K562 (cell line): ENCODE data around the gene SAP25. TPM values are rescaled to one million over a fixed set of nuclear protein-coding genes. Genes with fewer than 3 reads are reported as not detected.

Source experiments
- ATF7 ChIP-seq: fragments of 450-650 bp; IDR thresholded peaks from 2 replicates; pipeline ENCODE4 v1.7.1; 2014; ENCODE audit warnings: mild to moderate bottlenecking, moderate library complexity
- BRF1 ChIP-seq: IDR thresholded peaks from 3 replicates; pipeline ENCODE4 v1.6.1; 2011; ENCODE audit warnings: borderline replicate concordance, mild to moderate bottlenecking; ENCODE audit not compliant: insufficient read length; ENCODE audit errors: extremely low read depth
- FOS ChIP-seq: IDR thresholded peaks from 3 replicates; pipeline ENCODE4 v1.6.1; 2011; ENCODE audit not compliant: insufficient read length; ENCODE audit errors: extremely low read depth
- GATAD2A ChIP-seq: fragments of 450-650 bp; IDR thresholded peaks from 2 replicates; pipeline ENCODE4 v1.6.1; 2017
- JUND ChIP-seq, 2 experiments: IDR thresholded peaks; 2 replicates in 1 of 2; 3 replicates in 1 of 2; pipeline ENCODE4 v1.6.1; 2011; ENCODE audit warnings: borderline replicate concordance in 2 of 2, low read depth in 2 of 2, low read length in 2 of 2, improper control_type of control experiment in 1 of 2, missing biosample characterization in 1 of 2, missing genetic modification characterization in 1 of 2, missing genetic modification reagents in 1 of 2
- L3MBTL2 ChIP-seq: fragments of 450-650 bp; IDR thresholded peaks from 2 replicates; pipeline ENCODE4 v1.6.1; 2016; ENCODE audit warnings: mild to moderate bottlenecking, moderate library complexity
- MTA1 ChIP-seq: fragments of 450-650 bp; IDR thresholded peaks from 2 replicates; pipeline ENCODE4 v1.6.1; 2017; ENCODE audit warnings: borderline replicate concordance
- NFIX ChIP-seq: fragments of 250-450 bp; sonication (Bioruptor Pico); IDR thresholded peaks from 2 replicates; pipeline ENCODE4 v1.4.0; 2020; ENCODE audit warnings: low read depth, mild to moderate bottlenecking, moderate library complexity
- POLR2A ChIP-seq: fragments of 450-650 bp; conservative IDR thresholded peaks from 2 replicates; pipeline ENCODE4 v1.6.1; 2016
- PTBP1 ChIP-seq: fragments of 200-400 bp; formaldehyde crosslinking; IDR thresholded peaks from 2 replicates; pipeline ENCODE4 v1.6.1; 2017; ENCODE audit warnings: low read depth, low read length
- SMAD1 ChIP-seq: fragments of 150-350 bp; IDR thresholded peaks from 2 replicates; pipeline ENCODE4 v1.6.1; 2014; ENCODE audit warnings: low read length, low read depth; ENCODE audit not compliant: partially characterized antibody
- TRIM24 ChIP-seq, 2 experiments: fragments of 450-650 bp; IDR thresholded peaks; 2 replicates each; pipeline ENCODE4 v1.6.1; 2016
- ZBTB7A ChIP-seq: IDR thresholded peaks from 2 replicates; pipeline ENCODE4 v1.6.1; 2011; ENCODE audit warnings: low read depth, mild to moderate bottlenecking, low read length, moderate library complexity, borderline replicate concordance; ENCODE audit not compliant: control insufficient read depth
- ZNF174 ChIP-seq: fragments of 250-450 bp; sonication (Bioruptor Pico); IDR thresholded peaks from 2 replicates; pipeline ENCODE4 v1.4.0; 2020; ENCODE audit warnings: mild to moderate bottlenecking
- ZNF184 ChIP-seq: sonication (generic); formaldehyde crosslinking; IDR thresholded peaks from 2 replicates; pipeline ENCODE4 v1.5.0; 2020; ENCODE audit warnings: missing genetic modification reagents
- ZNF239 ChIP-seq: fragments of 250-450 bp; sonication (Bioruptor Pico); IDR thresholded peaks from 2 replicates; pipeline ENCODE4 v1.4.0; 2020; ENCODE audit warnings: mild to moderate bottlenecking
- ZNF408 ChIP-seq: fragments of 250-450 bp; sonication (Bioruptor Pico); IDR thresholded peaks from 2 replicates; pipeline ENCODE4 v1.4.0; 2020; ENCODE audit warnings: low read depth, mild to moderate bottlenecking, moderate library complexity
- polyA plus RNA-seq, 8 experiments: library from polyadenylated mRNA; depleted of rRNA in 4 of 8; stranded (reverse) in 5 of 8; unstranded in 3 of 8; fragments of >200 nt; fragmentation: Nextera tagmentation in 2 of 8; fragmentation: Illumina TruSeq in 1 of 8; extraction: Ambion mirVana in 2 of 8; extraction: Trizol in 1 of 8; gene quantifications; 2 replicates each; pipeline versions ENCODE4 v1.2.1 to v1.2.3, GENCODE V29; 2011 to 2014; ENCODE audit warnings: inconsistent platforms in 1 of 8, missing spikeins in 1 of 8
- total RNA-seq, 7 experiments: library from RNA; depleted of rRNA in 6 of 7; stranded (reverse); fragments of >200 nt in 6 of 7; fragmentation: Illumina TruSeq in 2 of 7; extraction: Trizol in 2 of 7; gene quantifications; 2 replicates each; pipeline versions ENCODE4 v1.2.1 to v1.2.3, GENCODE V29; 2011 to 2021; ENCODE audit warnings: low replicate concordance in 1 of 7
- TF ChIP-seq, protein P1 (sequence below): fragments of 250-450 bp; sonication (Bioruptor Pico); IDR thresholded peaks from 2 replicates; pipeline ENCODE4 v1.8.0; 2022; ENCODE audit warnings: inconsistent platforms
- TF ChIP-seq, protein P2 (sequence below): fragments of 450-650 bp; IDR thresholded peaks from 2 replicates; pipeline ENCODE4 v1.7.0; 2016; ENCODE audit warnings: borderline replicate concordance
- TF ChIP-seq, protein P3 (sequence below), 2 experiments: fragments of 450-650 bp in 1 of 2; sonication (generic) in 1 of 2; formaldehyde crosslinking in 1 of 2; IDR thresholded peaks in 1 of 2; conservative IDR thresholded peaks in 1 of 2; 2 replicates each; pipeline versions ENCODE4 v1.6.1 to v1.8.1; 2016 to 2023; ENCODE audit warnings: mild to moderate bottlenecking in 2 of 2, moderate library complexity in 2 of 2, inconsistent platforms in 1 of 2, missing genetic modification reagents in 1 of 2
- TF ChIP-seq, protein P4 (sequence below), 2 experiments: IDR thresholded peaks; 2 replicates each; pipeline ENCODE4 v1.6.1; 2011; ENCODE audit warnings: borderline replicate concordance in 1 of 2, control low read depth in 1 of 2, low read depth in 1 of 2, low read length in 1 of 2, mild to moderate bottlenecking in 1 of 2, mixed read lengths in 1 of 2, moderate library complexity in 1 of 2; ENCODE audit not compliant: insufficient read depth in 1 of 2, insufficient read length in 1 of 2, poor library complexity in 1 of 2, severe bottlenecking in 1 of 2; ENCODE audit errors: extremely low read depth in 1 of 2
- TF ChIP-seq, protein P5 (sequence below): sonication (generic); formaldehyde crosslinking; IDR thresholded peaks from 2 replicates; pipeline ENCODE4 v1.9.0; 2022; ENCODE audit warnings: mild to moderate bottlenecking, missing genetic modification reagents

Gene SAP25
- total and polyA plus RNA-seq, 9 of the 15 experiments (the other 6 are each of a cell fraction or from before 2014, with no cell fraction given): 0.13 to 5.3 (median 0.78) TPM; not detected in 1

DNA sequence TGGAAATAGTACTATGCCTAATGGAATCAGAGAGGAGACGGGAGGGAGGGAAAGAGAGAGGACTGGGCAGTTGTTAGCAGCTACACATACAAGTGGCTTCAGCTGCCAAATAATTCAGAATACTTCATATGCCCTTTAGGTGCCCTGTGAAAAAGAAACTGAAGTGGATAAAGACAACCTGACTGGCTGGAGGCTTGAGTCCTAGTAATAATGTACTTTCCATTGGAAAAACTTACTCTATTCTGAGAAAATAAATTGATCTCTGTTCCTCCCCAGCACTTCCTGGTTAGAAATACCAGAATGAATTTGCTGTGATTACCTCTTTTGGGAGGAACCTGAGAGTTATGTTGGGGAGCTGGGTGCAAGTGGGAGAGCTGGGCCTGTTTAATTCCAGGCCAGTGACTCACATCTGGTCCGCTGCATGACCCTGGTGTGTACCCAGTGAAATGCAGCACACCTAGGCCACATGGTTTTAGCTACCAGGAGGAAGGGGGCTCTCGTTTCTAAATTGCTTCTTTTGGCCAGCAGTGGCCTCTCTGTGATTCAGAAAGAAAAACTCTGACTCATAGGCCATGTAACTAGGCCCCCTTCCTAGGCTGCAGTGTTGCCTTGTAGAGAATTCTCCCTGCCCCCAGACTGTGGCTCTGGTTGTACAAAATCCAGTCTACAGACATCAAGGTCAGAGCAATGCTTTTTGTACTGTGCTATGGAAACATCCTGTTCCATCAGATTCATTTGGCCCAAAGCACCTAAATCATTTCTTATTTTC lies 28.2 kb downstream of the SAP25 start (continued):
- TF ChIP-seq, protein P1, sequence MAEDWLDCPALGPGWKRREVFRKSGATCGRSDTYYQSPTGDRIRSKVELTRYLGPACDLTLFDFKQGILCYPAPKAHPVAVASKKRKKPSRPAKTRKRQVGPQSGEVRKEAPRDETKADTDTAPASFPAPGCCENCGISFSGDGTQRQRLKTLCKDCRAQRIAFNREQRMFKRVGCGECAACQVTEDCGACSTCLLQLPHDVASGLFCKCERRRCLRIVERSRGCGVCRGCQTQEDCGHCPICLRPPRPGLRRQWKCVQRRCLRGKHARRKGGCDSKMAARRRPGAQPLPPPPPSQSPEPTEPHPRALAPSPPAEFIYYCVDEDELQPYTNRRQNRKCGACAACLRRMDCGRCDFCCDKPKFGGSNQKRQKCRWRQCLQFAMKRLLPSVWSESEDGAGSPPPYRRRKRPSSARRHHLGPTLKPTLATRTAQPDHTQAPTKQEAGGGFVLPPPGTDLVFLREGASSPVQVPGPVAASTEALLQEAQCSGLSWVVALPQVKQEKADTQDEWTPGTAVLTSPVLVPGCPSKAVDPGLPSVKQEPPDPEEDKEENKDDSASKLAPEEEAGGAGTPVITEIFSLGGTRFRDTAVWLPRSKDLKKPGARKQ (CRISPR knock-in tag): no peak
- no peak for TF ChIP-seq TRIM24 (IDR thresholded peaks at IDR 0.05)
- TF ChIP-seq JUND (IDR thresholded peaks at IDR 0.05; ENCODE audit: borderline replicate concordance, low read depth, low read length): peak; percentile 82
- TF ChIP-seq JUND (tag; IDR thresholded peaks at IDR 0.05; ENCODE audit: borderline replicate concordance, low read depth, low read length): peak; percentile 79; the same call in 1 of the 3 replicates
- peak; percentile 27; the same call in 1 of the 2 replicates for TF ChIP-seq L3MBTL2
- TF ChIP-seq, protein P2, sequence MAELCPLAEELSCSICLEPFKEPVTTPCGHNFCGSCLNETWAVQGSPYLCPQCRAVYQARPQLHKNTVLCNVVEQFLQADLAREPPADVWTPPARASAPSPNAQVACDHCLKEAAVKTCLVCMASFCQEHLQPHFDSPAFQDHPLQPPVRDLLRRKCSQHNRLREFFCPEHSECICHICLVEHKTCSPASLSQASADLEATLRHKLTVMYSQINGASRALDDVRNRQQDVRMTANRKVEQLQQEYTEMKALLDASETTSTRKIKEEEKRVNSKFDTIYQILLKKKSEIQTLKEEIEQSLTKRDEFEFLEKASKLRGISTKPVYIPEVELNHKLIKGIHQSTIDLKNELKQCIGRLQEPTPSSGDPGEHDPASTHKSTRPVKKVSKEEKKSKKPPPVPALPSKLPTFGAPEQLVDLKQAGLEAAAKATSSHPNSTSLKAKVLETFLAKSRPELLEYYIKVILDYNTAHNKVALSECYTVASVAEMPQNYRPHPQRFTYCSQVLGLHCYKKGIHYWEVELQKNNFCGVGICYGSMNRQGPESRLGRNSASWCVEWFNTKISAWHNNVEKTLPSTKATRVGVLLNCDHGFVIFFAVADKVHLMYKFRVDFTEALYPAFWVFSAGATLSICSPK: no peak
- TF ChIP-seq ZNF174 (CRISPR knock-in tag): no peak
- no peak for TF ChIP-seq SMAD1
- peak; percentile 77 for TF ChIP-seq ZBTB7A
- TF ChIP-seq POLR2A: no peak
- TF ChIP-seq GATAD2A: no peak
- TF ChIP-seq ZNF239 (CRISPR knock-in tag): no peak
- TF ChIP-seq, protein P3, sequence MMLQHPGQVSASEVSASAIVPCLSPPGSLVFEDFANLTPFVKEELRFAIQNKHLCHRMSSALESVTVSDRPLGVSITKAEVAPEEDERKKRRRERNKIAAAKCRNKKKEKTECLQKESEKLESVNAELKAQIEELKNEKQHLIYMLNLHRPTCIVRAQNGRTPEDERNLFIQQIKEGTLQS (IDR thresholded peaks at IDR 0.05): peak; percentile 88
- TF ChIP-seq, protein P3 (CRISPR knock-in tag; conservative IDR thresholded peaks at IDR 0.05): no peak; the same call in 1 of the 2 replicates
- TF ChIP-seq, protein P4, sequence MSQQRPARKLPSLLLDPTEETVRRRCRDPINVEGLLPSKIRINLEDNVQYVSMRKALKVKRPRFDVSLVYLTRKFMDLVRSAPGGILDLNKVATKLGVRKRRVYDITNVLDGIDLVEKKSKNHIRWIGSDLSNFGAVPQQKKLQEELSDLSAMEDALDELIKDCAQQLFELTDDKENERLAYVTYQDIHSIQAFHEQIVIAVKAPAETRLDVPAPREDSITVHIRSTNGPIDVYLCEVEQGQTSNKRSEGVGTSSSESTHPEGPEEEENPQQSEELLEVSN (IDR thresholded peaks at IDR 0.05; ENCODE audit: borderline replicate concordance in 1 of 2, extremely low read depth in 1 of 2, insufficient read depth in 1 of 2, insufficient read length in 1 of 2, low read depth in 1 of 2, low read length in 1 of 2, poor library complexity in 1 of 2, severe bottlenecking in 1 of 2): peak in 1 of 2 experiments; percentile 15
- 0 out of 2 replicates have a peak, but pooled peaks have one; percentile 11 for TF ChIP-seq MTA1
- TF ChIP-seq, protein P5, sequence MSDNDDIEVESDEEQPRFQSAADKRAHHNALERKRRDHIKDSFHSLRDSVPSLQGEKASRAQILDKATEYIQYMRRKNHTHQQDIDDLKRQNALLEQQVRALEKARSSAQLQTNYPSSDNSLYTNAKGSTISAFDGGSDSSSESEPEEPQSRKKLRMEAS (CRISPR knock-in tag): peak; percentile 36; the same call in 1 of the 2 replicates
- no peak for TF ChIP-seq BRF1
- TF ChIP-seq ZNF184: no peak
- TF ChIP-seq PTBP1: no peak
- TF ChIP-seq ZNF408: no peak
- TF ChIP-seq ATF7: peak; percentile 45; the same call in 1 of the 2 replicates
- no peak for TF ChIP-seq FOS
- no peak for TF ChIP-seq NFIX (CRISPR knock-in tag)
